HG03354 (cell line): Measurements from ENCODE around the gene VWA2.

Experiments
- ATAC-seq: cut with Tn5 transposase; IDR thresholded peaks from one replicate; pipeline ENCODE4 v1.9.1; 2021; ENCODE audit warnings: mild to moderate bottlenecking; ENCODE audit not compliant: unreplicated experiment, poor library complexity, severe bottlenecking

VWA2 gene

DNA sequence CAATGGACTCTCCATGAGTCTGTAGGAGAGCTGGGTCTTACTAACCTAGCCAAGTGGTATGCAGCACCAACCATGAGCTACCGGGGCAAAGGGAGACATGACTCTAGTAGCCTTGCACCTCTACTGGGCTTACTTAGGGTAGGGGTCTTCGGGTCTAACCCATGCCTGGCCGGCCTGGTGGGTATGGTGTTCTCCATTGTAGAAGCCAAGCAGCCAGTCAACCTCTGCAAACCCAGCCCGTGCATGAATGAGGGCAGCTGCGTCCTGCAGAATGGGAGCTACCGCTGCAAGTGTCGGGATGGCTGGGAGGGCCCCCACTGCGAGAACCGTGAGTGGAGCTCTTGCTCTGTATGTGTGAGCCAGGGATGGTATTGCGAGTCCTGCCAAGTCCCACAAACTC is 51.0 kb downstream of the VWA2 start:
- no peak for ATAC-seq

DNA sequence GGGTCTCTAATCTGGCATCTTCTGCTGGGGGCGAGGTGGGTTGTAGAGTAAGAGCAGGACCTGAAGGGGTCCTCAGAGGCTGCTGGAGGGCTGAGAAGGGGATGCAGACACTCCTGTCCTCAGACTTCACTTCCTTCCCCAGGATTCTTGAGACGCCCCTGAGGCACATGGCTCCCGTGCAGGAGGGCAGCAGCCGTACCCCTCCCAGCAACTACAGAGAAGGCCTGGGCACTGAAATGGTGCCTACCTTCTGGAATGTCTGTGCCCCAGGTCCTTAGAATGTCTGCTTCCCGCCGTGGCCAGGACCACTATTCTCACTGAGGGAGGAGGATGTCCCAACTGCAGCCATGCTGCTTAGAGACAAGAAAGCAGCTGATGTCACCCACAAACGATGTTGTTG is 52.0 kb downstream of the VWA2 start:
- no peak for ATAC-seq

- no peak for ATAC-seq
Observed at GRCh38 chr10:114291516-114291915, 52.5 kb downstream of the VWA2 start.

DNA sequence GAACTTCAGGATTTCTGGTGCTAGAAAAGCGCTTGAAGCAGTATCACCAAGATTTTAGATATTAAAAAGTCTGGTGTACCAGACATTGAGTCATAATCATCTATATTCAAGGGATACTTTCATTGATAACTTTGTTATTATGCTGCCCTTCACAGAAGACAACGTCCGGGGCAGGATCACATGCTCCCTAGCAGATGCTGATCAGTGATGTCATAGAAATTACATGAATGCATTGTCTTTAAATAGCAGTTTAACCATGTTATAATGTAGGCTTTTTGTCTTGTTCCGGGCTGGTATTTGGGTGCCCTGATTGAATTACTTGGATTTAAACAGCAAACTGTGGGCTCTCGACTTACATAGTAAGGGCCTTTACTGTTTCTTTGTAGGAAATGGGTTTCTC is 54.0 kb downstream of the VWA2 start:
- ATAC-seq: no peak

DNA sequence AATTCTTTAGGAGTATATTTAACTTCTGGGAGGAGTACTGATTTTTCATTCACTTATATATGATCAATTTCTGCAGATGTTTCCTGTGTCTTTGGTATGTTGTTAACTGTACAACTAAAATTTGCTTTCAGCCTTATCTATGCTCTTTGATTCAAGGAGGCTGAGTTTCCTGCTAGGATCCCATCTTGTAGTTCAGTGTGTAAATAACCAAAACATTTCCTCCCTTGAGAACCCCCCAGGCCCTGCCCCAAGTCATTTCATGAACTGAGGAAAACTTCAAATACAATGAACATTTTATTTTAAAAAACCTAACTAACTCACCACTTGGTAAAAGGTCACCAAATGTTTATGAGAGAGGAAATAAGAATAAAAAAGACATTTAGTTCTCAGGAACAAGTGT is 55.5 kb downstream of the VWA2 start:
- no peak for ATAC-seq

GRCh38 chr10:114295393-114295792 is 56.3 kb downstream of the VWA2 start:
- ATAC-seq: no peak

- ATAC-seq: no peak
Observed at GRCh38 chr10:114297136-114297705, 58.2 kb downstream of the VWA2 start.

GRCh38 chr10:114300036-114300645 is 61.1 kb downstream of the VWA2 start:
- ATAC-seq: no peak

DNA sequence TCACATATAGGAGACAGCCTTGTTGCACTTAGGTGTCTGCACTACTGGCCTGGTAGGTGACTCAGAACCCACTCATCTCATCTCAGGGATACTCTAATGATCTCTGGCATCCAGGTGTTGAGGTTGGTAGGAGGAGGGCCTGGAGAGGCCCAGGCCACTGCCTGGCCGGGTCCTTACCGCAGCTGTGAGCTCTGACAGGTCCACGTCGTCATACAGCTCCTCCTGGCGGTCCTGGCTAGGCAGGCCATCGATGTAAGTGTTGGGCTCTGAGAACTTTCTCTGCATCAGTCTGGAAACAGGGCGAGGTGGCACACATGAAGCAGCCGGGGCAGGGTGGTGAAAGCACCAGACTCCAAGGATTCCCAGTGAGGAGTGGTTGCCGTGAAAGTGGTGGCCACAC is 62.1 kb downstream of the VWA2 start:
- no peak for ATAC-seq

- no peak for ATAC-seq
Observed at GRCh38 chr10:114301951-114302710, 63.1 kb downstream of the VWA2 start.

DNA sequence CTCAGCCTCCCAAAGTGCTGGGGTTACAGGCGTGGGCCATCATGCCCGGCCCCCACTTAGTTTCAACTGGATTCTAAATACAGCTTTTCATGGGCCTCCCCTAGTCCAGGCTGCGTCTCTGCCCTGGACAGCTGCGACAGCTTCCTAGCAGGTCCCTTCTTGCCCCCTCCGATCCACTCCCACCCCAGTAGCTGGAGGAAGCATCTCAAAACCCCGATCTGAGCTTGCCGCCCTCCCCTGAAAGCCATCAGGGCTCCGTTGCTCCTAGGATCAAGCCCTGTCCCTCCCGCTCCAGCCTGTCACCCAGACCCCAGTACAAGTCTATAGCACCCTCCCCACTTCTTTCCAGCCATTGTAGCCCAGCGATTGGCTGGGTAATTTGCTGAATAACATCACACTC is 64.5 kb downstream of the VWA2 start:
- ATAC-seq: peak; percentile 6

DNA sequence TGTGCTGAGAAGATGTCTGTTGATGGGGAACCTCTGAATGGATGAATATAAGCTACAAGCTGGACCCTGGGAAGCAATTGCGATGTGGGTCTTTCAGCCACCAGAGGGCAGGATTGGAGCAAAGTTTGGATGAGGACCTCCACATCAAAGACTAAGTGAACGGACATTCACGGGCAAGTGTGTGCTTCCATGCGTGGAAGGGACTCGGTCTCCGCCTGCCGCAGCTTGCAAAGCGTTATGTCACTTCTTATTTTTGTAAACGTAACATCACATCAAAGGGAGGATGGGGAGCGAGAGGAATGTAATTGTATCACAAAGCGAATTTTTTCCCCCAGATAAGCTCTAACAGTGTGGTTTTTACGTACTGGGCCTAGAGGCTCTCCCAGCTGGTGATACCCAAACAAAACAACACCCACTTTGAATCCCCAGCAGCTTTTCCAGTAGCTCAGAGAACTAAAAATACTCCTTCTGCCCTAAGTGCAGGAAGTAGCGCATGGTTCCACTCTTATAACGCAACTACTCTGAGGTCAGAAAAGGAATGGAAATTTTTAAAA is 65.0 kb downstream of the VWA2 start:
- ATAC-seq: peak; percentile 83

- peak; percentile 67 for ATAC-seq
Observed at GRCh38 chr10:114304571-114305421, 65.7 kb downstream of the VWA2 start.

GRCh38 chr10:114305521-114305925 is 66.5 kb downstream of the VWA2 start:
- no peak for ATAC-seq

DNA sequence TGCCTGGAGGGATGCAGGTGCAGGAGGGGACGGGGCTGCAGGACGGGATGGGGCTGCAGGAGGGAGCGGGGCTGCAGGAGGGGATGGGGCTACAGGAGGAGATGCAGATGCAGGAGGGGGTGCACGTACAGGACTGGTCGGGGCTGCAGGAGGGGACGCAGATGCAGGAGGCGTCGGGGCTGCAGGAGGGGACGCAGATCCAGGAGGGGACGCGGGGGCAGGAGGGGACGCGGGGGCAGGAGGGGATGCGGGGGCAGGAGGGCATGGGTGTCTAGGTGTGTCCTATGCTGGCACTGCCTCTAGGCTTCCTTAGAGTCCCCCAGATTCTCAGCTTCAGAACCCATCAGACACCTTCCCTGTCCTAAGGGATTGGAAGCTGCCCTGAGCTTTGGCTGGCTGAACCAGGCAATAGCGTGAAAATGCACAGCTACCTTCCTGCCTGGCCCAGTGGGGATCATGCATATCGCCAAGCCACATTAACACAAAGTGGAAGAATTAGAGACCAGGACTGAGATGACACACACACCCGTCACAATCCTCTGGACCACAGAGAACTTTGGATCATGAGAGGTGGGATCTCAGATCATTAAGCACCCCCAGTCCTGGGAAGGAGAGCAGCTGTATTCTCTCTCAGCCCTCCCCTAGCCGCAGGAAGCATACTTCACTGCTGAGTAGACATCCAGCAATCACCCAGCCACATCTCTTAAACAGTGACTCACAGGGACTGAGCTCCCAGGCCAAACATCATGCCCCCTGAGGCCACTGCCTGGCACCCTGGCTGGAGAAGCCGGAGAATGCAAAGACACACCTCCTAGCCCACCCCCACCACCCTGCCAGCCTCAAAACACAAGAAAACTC is 67.3 kb downstream of the VWA2 start:
- ATAC-seq: no peak

- no peak for ATAC-seq
Observed at GRCh38 chr10:114307731-114308130, 68.7 kb downstream of the VWA2 start.

- ATAC-seq: no peak
Observed at GRCh38 chr10:114308531-114309363, 69.7 kb downstream of the VWA2 start.

DNA sequence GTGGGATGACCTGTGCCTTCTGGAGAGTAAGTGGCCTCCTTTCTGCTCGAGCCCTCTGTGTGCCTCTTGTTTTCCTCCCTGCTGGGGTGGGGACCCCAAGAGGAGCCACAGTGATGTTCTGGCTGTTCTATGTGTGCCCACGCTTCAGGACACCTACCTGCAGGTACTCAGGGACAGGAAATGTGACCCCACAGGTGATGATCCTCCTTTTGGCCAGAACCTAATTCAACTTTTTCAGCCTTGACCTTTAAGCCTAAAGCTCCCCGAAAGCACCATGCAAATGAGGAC is 70.3 kb downstream of the VWA2 start:
- ATAC-seq: no peak

DNA sequence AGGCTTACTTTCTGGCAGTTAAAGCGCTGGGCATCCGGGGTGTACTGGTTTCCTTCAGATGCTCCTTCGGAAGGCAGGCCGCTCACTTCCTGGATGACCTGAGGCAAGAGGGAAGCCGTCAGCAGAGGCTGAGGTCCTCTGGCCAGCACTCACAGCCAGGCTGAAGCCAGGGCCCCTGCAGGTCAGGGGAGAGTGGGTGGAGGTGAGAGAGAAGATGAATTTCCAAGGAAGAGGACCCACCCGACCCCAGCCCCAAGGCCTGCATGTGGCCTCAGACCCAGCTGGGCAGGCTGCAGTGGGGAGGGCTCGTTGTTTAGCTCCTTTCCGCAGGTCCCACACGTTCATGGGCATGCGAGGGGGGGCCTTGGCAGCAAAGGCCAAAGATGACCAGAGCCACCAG is 71.3 kb downstream of the VWA2 start:
- ATAC-seq: no peak
